H9 (cell line): ENCODE results near the gene OSCAR. TPM values are rescaled to one million over a fixed set of nuclear protein-coding genes. Genes with fewer than 3 reads are reported as not detected.

Experiments used
- DNase-seq: peaks from one replicate; pipeline ENCODE4 v3.0.0-alpha.2; 2017
- H2AFZ ChIP-seq: one replicate; pipeline ENCODE4 v1.6.1; 2013; ENCODE audit warnings: mild to moderate bottlenecking, low read length, control low read depth, moderate library complexity
- H2AK5ac ChIP-seq: 2 replicates; pipeline ENCODE4 v1.6.1; 2013; ENCODE audit warnings: low read length, control low read depth, mixed read lengths; ENCODE audit not compliant: insufficient read length
- H2BK120ac ChIP-seq: one replicate; pipeline ENCODE4 v1.6.1; 2013; ENCODE audit warnings: low read depth, mild to moderate bottlenecking, low read length, control low read depth, inconsistent platforms; ENCODE audit not compliant: poor library complexity, severe bottlenecking
- H2BK12ac ChIP-seq: 2 replicates; pipeline ENCODE4 v1.6.1; 2013; ENCODE audit warnings: low read length, control low read depth, mixed read lengths, low read depth; ENCODE audit not compliant: insufficient read length
- H2BK15ac ChIP-seq: 2 replicates; pipeline ENCODE4 v1.6.1; 2013; ENCODE audit warnings: low read depth, low read length, control low read depth
- H2BK20ac ChIP-seq: one replicate; pipeline ENCODE4 v1.6.1; 2013; ENCODE audit warnings: low read depth, mild to moderate bottlenecking, low read length, control low read depth, inconsistent platforms; ENCODE audit not compliant: poor library complexity, severe bottlenecking
- H2BK5ac ChIP-seq: 2 replicates; pipeline ENCODE4 v1.6.1; 2013; ENCODE audit warnings: low read length, control low read depth, mixed read lengths; ENCODE audit not compliant: insufficient read length
- H3K14ac ChIP-seq: 2 replicates; pipeline ENCODE4 v1.6.1; 2013; ENCODE audit warnings: low read length, control low read depth; ENCODE audit not compliant: insufficient read depth
- H3K18ac ChIP-seq: 2 replicates; pipeline ENCODE4 v1.6.1; 2013; ENCODE audit warnings: low read depth, mild to moderate bottlenecking, mixed read lengths, low read length, control low read depth; ENCODE audit not compliant: insufficient read length
- H3K23ac ChIP-seq: 2 replicates; pipeline ENCODE4 v1.6.1; 2013; ENCODE audit warnings: low read length, control low read depth, mixed read lengths, low read depth; ENCODE audit not compliant: insufficient read length
- H3K23me2 ChIP-seq: 2 replicates; pipeline ENCODE4 v1.6.1; 2013; ENCODE audit warnings: low read depth, mild to moderate bottlenecking, mixed read lengths, low read length, control low read depth; ENCODE audit not compliant: insufficient read length, poor library complexity, severe bottlenecking
- H3K27ac ChIP-seq: 2 replicates; pipeline ENCODE4 v1.5.1; 2013; ENCODE audit warnings: low read length, control low read depth, mixed read lengths, low read depth; ENCODE audit not compliant: insufficient read length
- H3K27me3 ChIP-seq: 2 replicates; pipeline ENCODE4 v1.6.1; 2013; ENCODE audit warnings: low read length, control low read depth, inconsistent platforms; ENCODE audit not compliant: insufficient read depth
- H3K4ac ChIP-seq: 2 replicates; pipeline ENCODE4 v1.6.1; 2013; ENCODE audit warnings: low read depth, mild to moderate bottlenecking, control low read depth, inconsistent platforms, low read length, moderate library complexity
- H3K4me1 ChIP-seq: 2 replicates; pipeline ENCODE4 v1.6.1; 2013; ENCODE audit warnings: low read length, control low read depth, inconsistent platforms; ENCODE audit not compliant: insufficient read depth
- H3K4me2 ChIP-seq: 2 replicates; pipeline ENCODE4 v1.6.1; 2013; ENCODE audit warnings: low read length, control low read depth, mixed read lengths; ENCODE audit not compliant: insufficient read length, insufficient read depth
- H3K56ac ChIP-seq: 2 replicates; pipeline ENCODE4 v1.6.1; 2013; ENCODE audit warnings: low read depth, mild to moderate bottlenecking, mixed read lengths, low read length, control low read depth; ENCODE audit not compliant: insufficient read length
- H3K79me1 ChIP-seq: 2 replicates; pipeline ENCODE4 v1.6.1; 2013; ENCODE audit warnings: low read depth, mild to moderate bottlenecking, moderate library complexity, low read length, control low read depth, inconsistent platforms; ENCODE audit not compliant: insufficient read depth, poor library complexity, severe bottlenecking
- H3K79me2 ChIP-seq: 2 replicates; pipeline ENCODE4 v1.6.1; 2013; ENCODE audit warnings: low read length, control low read depth, inconsistent platforms; ENCODE audit not compliant: insufficient read depth
- H3K9ac ChIP-seq: 2 replicates; pipeline ENCODE4 v1.6.1; 2013; ENCODE audit warnings: low read length, control low read depth, mixed read lengths; ENCODE audit not compliant: insufficient read length; ENCODE audit errors: extremely low read depth
- H3K9me3 ChIP-seq: one replicate; pipeline ENCODE4 v1.6.1; 2013; ENCODE audit warnings: low read depth, low read length, inconsistent platforms; ENCODE audit not compliant: control insufficient read depth
- H3T11ph ChIP-seq: one replicate; pipeline ENCODE4 v1.6.1; 2013; ENCODE audit warnings: mild to moderate bottlenecking, low read length, control low read depth, inconsistent platforms
- H4K20me1 ChIP-seq: one replicate; pipeline ENCODE4 v1.6.1; 2013; ENCODE audit not compliant: control insufficient read depth, insufficient read length, insufficient read depth
- H4K5ac ChIP-seq: 2 replicates; pipeline ENCODE4 v1.6.1; 2013; ENCODE audit warnings: low read depth, mild to moderate bottlenecking, mixed read lengths, low read length, control low read depth; ENCODE audit not compliant: insufficient read length
- H4K8ac ChIP-seq: replicated peaks from 2 replicates; pipeline ENCODE4 v1.6.1; 2013; ENCODE audit warnings: low read length, control low read depth, mixed read lengths, low read depth; ENCODE audit not compliant: insufficient read length
- H4K91ac ChIP-seq: 2 replicates; pipeline ENCODE4 v1.6.1; 2013; ENCODE audit warnings: low read depth, mild to moderate bottlenecking, moderate library complexity, mixed read lengths, low read length, control low read depth; ENCODE audit not compliant: insufficient read length
- H3K27ac Mint-ChIP-seq, 3 experiments: 2 replicates in 2 of 3; 3 replicates in 1 of 3; pipeline ENCODE4 v1.8.0; 2020 to 2021; ENCODE audit warnings: mixed read lengths in 3 of 3, mild to moderate bottlenecking in 1 of 3, moderate library complexity in 1 of 3
- H3K27me3 Mint-ChIP-seq: 2 replicates; pipeline ENCODE4 v1.8.0; 2021; ENCODE audit warnings: low read depth, mild to moderate bottlenecking, moderate library complexity, mixed read lengths
- H3K36me3 Mint-ChIP-seq, 3 experiments: 2 replicates in 2 of 3; 3 replicates in 1 of 3; pipeline ENCODE4 v1.8.0; 2020 to 2021; ENCODE audit warnings: low read depth in 3 of 3, mixed read lengths in 3 of 3; ENCODE audit not compliant: insufficient read depth in 1 of 3
- H3K4me1 Mint-ChIP-seq, 2 experiments: 2 replicates each; pipeline ENCODE4 v1.8.0; 2020; ENCODE audit warnings: mixed read lengths in 2 of 2
- H3K4me3 Mint-ChIP-seq, 2 experiments: 2 replicates in 1 of 2; 3 replicates in 1 of 2; pipeline ENCODE4 v1.8.0; 2020 to 2021; ENCODE audit warnings: mild to moderate bottlenecking in 2 of 2, mixed read lengths in 2 of 2, moderate library complexity in 1 of 2
- H3K9me3 Mint-ChIP-seq, 2 experiments: 2 replicates in 1 of 2; 3 replicates in 1 of 2; pipeline ENCODE4 v1.8.0; 2020; ENCODE audit warnings: mild to moderate bottlenecking in 2 of 2, mixed read lengths in 2 of 2, moderate library complexity in 1 of 2
- WGBS: extraction: QIAGEN DNeasy Blood & Tissue Kit; methylation state at CpG from one replicate; pipeline ENCODE4 v1.1.7; 2013; ENCODE audit warnings: missing lambda C conversion rate, low lambda C conversion rate, mixed read lengths; ENCODE audit not compliant: insufficient read length; ENCODE audit errors: extremely low coverage; 5-methylcytosine and 5-hydroxymethylcytosine counted together
- total RNA-seq: library from RNA; stranded (reverse); gene quantifications from 2 replicates; pipeline ENCODE4 v1.2.1, GENCODE V29; 2021
- TF ChIP-seq, protein P1 (sequence below): fragments of 200-600 bp; sonication (generic); conservative IDR thresholded peaks from 3 replicates; pipeline ENCODE4 v1.8.0; 2021; ENCODE audit warnings: antibody characterized with exemption, mild to moderate bottlenecking

The OSCAR gene
- total RNA-seq, 1 experiment from 2014 or later, result 0.24 TPM

DNA sequence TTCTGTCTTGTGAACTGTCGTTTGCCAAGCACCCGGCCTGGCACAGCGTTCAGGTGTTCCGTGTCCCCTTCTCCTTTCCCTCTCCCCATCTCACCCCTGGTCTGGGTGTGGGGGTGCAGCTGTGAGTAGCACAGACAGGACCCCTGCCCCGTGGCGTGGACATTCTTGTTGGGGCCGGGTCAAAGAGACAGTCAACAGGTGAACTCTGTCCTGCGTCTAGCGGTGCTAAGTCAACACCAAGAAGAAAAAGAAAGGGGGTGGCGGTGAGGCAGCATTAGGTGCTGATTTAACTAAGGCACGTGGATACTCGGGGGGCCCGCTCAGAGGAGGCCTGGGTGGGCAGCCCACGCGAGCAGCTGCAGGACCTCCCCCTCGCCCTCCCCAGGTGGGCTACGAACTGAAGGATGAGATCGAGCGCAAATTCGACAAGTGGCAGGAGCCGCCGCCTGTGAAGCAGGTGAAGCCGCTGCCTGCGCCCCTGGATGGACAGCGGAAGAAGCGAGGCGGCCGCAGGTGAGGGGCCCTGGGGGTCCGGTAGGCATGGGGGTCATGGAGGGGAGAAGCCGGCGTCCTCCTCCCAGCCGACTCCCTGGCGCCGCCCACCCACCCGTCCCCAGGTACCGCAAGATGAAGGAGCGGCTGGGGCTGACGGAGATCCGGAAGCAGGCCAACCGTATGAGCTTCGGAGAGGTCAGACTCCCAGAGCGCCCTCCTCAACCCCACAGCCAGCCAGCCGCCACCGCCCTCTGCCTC, 27.3 kb upstream of the OSCAR start:
- Histone ChIP-seq H3K4me1 (no peaks in the 10 kb centered on the region), H2AK5ac (no peak overlapping the region), H2BK15ac (no peak overlapping the region), H3K27ac (no peak overlapping the region), H4K8ac (no peak overlapping the region), H4K20me1 (no peaks in the 10 kb centered on the region), H3K4ac (no peak overlapping the region), H4K91ac (no peak overlapping the region), H2BK20ac (no peak overlapping the region), H2BK120ac (no peak overlapping the region), H3K27me3 (no peaks in the 10 kb centered on the region), H3K79me1 (no peaks in the 10 kb centered on the region), H4K5ac (no peak overlapping the region), H3K14ac (no peak overlapping the region), H3T11ph (no peak overlapping the region), H2BK5ac (no peak overlapping the region), H3K23ac (no peak overlapping the region), H3K18ac (no peak overlapping the region), H3K79me2 (no peaks in the 10 kb centered on the region), H3K9ac (no peak overlapping the region), H3K23me2 (no peaks in the 10 kb centered on the region), H3K4me2 (no peak overlapping the region), H2AFZ (no peak overlapping the region), H3K56ac (no peak overlapping the region), H3K9me3 (no peaks in the 10 kb centered on the region), H2BK12ac (no peak overlapping the region)
- no peaks in the 10 kb centered on the region for H3K27me3 Mint-ChIP-seq
- H3K4me3 Mint-ChIP-seq, result no peak overlapping the region
- peaks cover 37 to 79% (median 74%) of the 10 kb centered on the region in 3 experiments; a peak in 6 of 7 replicates for H3K36me3 Mint-ChIP-seq
- H3K27ac Mint-ChIP-seq, result no peak overlapping the region
- TF ChIP-seq, protein P1, sequence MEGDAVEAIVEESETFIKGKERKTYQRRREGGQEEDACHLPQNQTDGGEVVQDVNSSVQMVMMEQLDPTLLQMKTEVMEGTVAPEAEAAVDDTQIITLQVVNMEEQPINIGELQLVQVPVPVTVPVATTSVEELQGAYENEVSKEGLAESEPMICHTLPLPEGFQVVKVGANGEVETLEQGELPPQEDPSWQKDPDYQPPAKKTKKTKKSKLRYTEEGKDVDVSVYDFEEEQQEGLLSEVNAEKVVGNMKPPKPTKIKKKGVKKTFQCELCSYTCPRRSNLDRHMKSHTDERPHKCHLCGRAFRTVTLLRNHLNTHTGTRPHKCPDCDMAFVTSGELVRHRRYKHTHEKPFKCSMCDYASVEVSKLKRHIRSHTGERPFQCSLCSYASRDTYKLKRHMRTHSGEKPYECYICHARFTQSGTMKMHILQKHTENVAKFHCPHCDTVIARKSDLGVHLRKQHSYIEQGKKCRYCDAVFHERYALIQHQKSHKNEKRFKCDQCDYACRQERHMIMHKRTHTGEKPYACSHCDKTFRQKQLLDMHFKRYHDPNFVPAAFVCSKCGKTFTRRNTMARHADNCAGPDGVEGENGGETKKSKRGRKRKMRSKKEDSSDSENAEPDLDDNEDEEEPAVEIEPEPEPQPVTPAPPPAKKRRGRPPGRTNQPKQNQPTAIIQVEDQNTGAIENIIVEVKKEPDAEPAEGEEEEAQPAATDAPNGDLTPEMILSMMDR, result no peak
- H3K4me1 Mint-ChIP-seq, result no peaks in the 10 kb centered on the region
- no peaks in the 10 kb centered on the region for H3K9me3 Mint-ChIP-seq
- no CpG with 5 or more reads among the region's 44 CpGs for WGBS
- DNase-seq, result no peak
